Measurements from ENCODE around the gene IL1RAPL2. TPM values are rescaled to one million over a fixed set of nuclear protein-coding genes. Genes with fewer than 3 reads are reported as not detected.

Gene IL1RAPL2
- total RNA-seq, 1 experiment from 2014 or later = 1.6 TPM

GRCh38 chrX:105211066-105211575, 645.1 kb downstream of the IL1RAPL2 start:
- intact Hi-C loops (cut with micrococcal nuclease; ENCODE audit: unreplicated experiment) = no loop called here
- no peaks in the 10 kb centered on the region for H3K79me2 ChIP-seq (ENCODE audit: low read depth)
- H3K4me3 ChIP-seq = no peak overlapping the region
- no TSS peak for BruUV-seq (replicated peaks)
- no peaks in the 10 kb centered on the region for H3K4me1 ChIP-seq (replicated peaks; ENCODE audit: insufficient read depth)
- ChIA-PET CTCF (interaction anchor here (0.6 kb wide), 1 partner anchor 173 kb away, joined by 4 read pairs; no protein-coding TSS in a partner anchor), POLR2A (ENCODE audit: unreplicated experiment) (no interaction called here)
- TF ChIP-seq EZH2 (IDR thresholded peaks at IDR 0.05; ENCODE audit: low read depth) (no peak), CTCF (conservative IDR thresholded peaks at IDR 0.05) (no peak)
- H3K36me3 ChIP-seq (ENCODE audit: low read depth) = no peaks in the 10 kb centered on the region
- H3K27ac ChIP-seq = no peak overlapping the region
- H3K4me2 ChIP-seq = no peak overlapping the region
- no peak overlapping the region for H2AFZ ChIP-seq
- H3K9me2 ChIP-seq (ENCODE audit: insufficient read depth) = no peaks in the 10 kb centered on the region
- no peaks in the 10 kb centered on the region for H3K9me3 ChIP-seq (ENCODE audit: insufficient read depth, low read depth)
- no peak for DNase-seq
- H4K20me1 ChIP-seq (ENCODE audit: insufficient read depth) = no peaks in the 10 kb centered on the region
- no peaks in the 10 kb centered on the region for H3K27me3 ChIP-seq (ENCODE audit: insufficient read depth, low read depth)
- H3F3A ChIP-seq (ENCODE audit: insufficient read depth, low read depth) = no peaks in the 10 kb centered on the region

GRCh38 chrX:105219454-105220401, 653.7 kb downstream of the IL1RAPL2 start:
- no peaks in the 10 kb centered on the region for H3K27me3 ChIP-seq (ENCODE audit: insufficient read depth, low read depth)
- POLR2A ChIA-PET (ENCODE audit: unreplicated experiment) = no interaction called here
- TF ChIP-seq EZH2 (IDR thresholded peaks at IDR 0.05; ENCODE audit: low read depth) (no peak), CTCF (conservative IDR thresholded peaks at IDR 0.05) (no peak)

GRCh38 chrX:105220636-105221035, 654.6 kb downstream of the IL1RAPL2 start, which contains the start of gene TEX13A:
TEX13A (minus strand) TSS chrX:105220694; CDS start chrX:105220397, 297 bp downstream.
- H3K4me2 ChIP-seq = no peak within 1 kb of the TSS
- H3K4me1 ChIP-seq (replicated peaks; ENCODE audit: insufficient read depth) = no peaks in the 10 kb centered on the region
- H4K20me1 ChIP-seq (ENCODE audit: insufficient read depth) = no peaks in the 10 kb centered on the region
- no peaks in the 10 kb centered on the region for H3K27me3 ChIP-seq (ENCODE audit: insufficient read depth, low read depth)
- no peak within 1 kb of the TSS for H3K27ac ChIP-seq
- ChIA-PET POLR2A (ENCODE audit: unreplicated experiment) (no interaction called here), CTCF (no interaction called here)
- no peak for DNase-seq
- no peaks in the 10 kb centered on the region for H3K36me3 ChIP-seq (ENCODE audit: low read depth)
- no TSS peak for BruUV-seq (replicated peaks)
- no peak within 1 kb of the TSS for H2AFZ ChIP-seq
- TF ChIP-seq CTCF (conservative IDR thresholded peaks at IDR 0.05) (no peak), EZH2 (IDR thresholded peaks at IDR 0.05; ENCODE audit: low read depth) (no peak)
- no peaks in the 10 kb centered on the region for H3K79me2 ChIP-seq (ENCODE audit: low read depth)
- H3K9me3 ChIP-seq (ENCODE audit: insufficient read depth, low read depth) = no peaks in the 10 kb centered on the region
- intact Hi-C loops (cut with micrococcal nuclease; ENCODE audit: unreplicated experiment) = no loop called here
- H3K9me2 ChIP-seq (ENCODE audit: insufficient read depth) = no peaks in the 10 kb centered on the region
- no peak within 1 kb of the TSS for H3K4me3 ChIP-seq
- no peaks in the 10 kb centered on the region for H3F3A ChIP-seq (ENCODE audit: insufficient read depth, low read depth)

More at GRCh38 chrX:105219454-105220401, 653.7 kb downstream of the IL1RAPL2 start:
- no peak for DNase-seq
- H3K4me2 ChIP-seq = no peak overlapping the region
- H3K79me2 ChIP-seq (ENCODE audit: low read depth) = no peaks in the 10 kb centered on the region
- H4K20me1 ChIP-seq (ENCODE audit: insufficient read depth) = no peaks in the 10 kb centered on the region
- H3K9me3 ChIP-seq (ENCODE audit: insufficient read depth, low read depth) = no peaks in the 10 kb centered on the region
- H3K27ac ChIP-seq = no peak overlapping the region
- intact Hi-C loops (cut with micrococcal nuclease; ENCODE audit: unreplicated experiment) = no loop called here
- no peaks in the 10 kb centered on the region for H3F3A ChIP-seq (ENCODE audit: insufficient read depth, low read depth)
- BruUV-seq (replicated peaks) = no TSS peak
- no peaks in the 10 kb centered on the region for H3K9me2 ChIP-seq (ENCODE audit: insufficient read depth)
- H3K36me3 ChIP-seq (ENCODE audit: low read depth) = no peaks in the 10 kb centered on the region
- CTCF ChIA-PET = no interaction called here
- no peak overlapping the region for H3K4me3 ChIP-seq
- H3K4me1 ChIP-seq (replicated peaks; ENCODE audit: insufficient read depth) = no peaks in the 10 kb centered on the region
- H2AFZ ChIP-seq = no peak overlapping the region

Measured in PC-9 (cell line).